K562 (cell line): Measurements from ENCODE around the gene HPD. TPM values are rescaled to one million over a fixed set of nuclear protein-coding genes. Genes with fewer than 3 reads are reported as not detected.

Experiments
- FOXM1 ChIP-seq, 2 experiments: fragments of 450-650 bp in 1 of 2; sonication (generic) in 1 of 2; formaldehyde crosslinking in 1 of 2; IDR thresholded peaks; 2 replicates each; pipeline versions ENCODE4 v1.6.1 to v1.9.0; 2017 to 2022; ENCODE audit warnings: low read depth in 2 of 2, mild to moderate bottlenecking in 2 of 2, missing genetic modification reagents in 1 of 2, moderate library complexity in 1 of 2
- JUN ChIP-seq, 2 experiments: sonication (generic) in 1 of 2; formaldehyde crosslinking in 1 of 2; IDR thresholded peaks; 2 replicates each; pipeline versions ENCODE4 v1.6.1 to v1.8.0; 2012 to 2022; ENCODE audit warnings: borderline replicate concordance in 2 of 2, mild to moderate bottlenecking in 2 of 2, improper control_type of control experiment in 1 of 2, low read depth in 1 of 2, low read length in 1 of 2, missing genetic modification reagents in 1 of 2
- NFIC ChIP-seq: fragments of 450-650 bp; IDR thresholded peaks from 2 replicates; pipeline ENCODE4 v1.6.1; 2017; ENCODE audit warnings: mild to moderate bottlenecking, inconsistent platforms
- SMARCB1 ChIP-seq: IDR thresholded peaks from 2 replicates; pipeline ENCODE4 v1.6.1; 2011; ENCODE audit warnings: improper control_type of control experiment, low read depth; ENCODE audit not compliant: insufficient read length
- SREBF2 ChIP-seq: sonication (generic); formaldehyde crosslinking; IDR thresholded peaks from 2 replicates; pipeline ENCODE4 v1.4.0; 2020; ENCODE audit warnings: mild to moderate bottlenecking, missing genetic modification reagents
- STAT6 ChIP-seq: sonication (generic); formaldehyde crosslinking; IDR thresholded peaks from 2 replicates; pipeline ENCODE4 v1.8.1; 2023; ENCODE audit warnings: mild to moderate bottlenecking, missing genetic modification reagents
- THAP12 ChIP-seq: fragments of 250-450 bp; sonication (Bioruptor Pico); IDR thresholded peaks from 2 replicates; pipeline ENCODE4 v1.9.0; 2021; ENCODE audit warnings: mild to moderate bottlenecking, inconsistent platforms
- ZBTB1 ChIP-seq: sonication (generic); formaldehyde crosslinking; IDR thresholded peaks from 2 replicates; pipeline ENCODE4 v1.8.1; 2023; ENCODE audit warnings: missing genetic modification reagents, low read depth, mild to moderate bottlenecking, borderline replicate concordance
- ZKSCAN1 ChIP-seq: fragments of 150-350 bp; IDR thresholded peaks from 2 replicates; pipeline ENCODE4 v1.6.1; 2016; ENCODE audit warnings: low read depth, low read length
- ZNF384 ChIP-seq: IDR thresholded peaks from 2 replicates; pipeline ENCODE4 v1.6.1; 2012; ENCODE audit warnings: low read depth, low read length, improper control_type of control experiment
- ZNF583 ChIP-seq: fragments of 250-450 bp; sonication (Bioruptor Pico); IDR thresholded peaks from 2 replicates; pipeline ENCODE4 v1.4.0; 2020
- ZNF609 ChIP-seq: sonication (generic); formaldehyde crosslinking; IDR thresholded peaks from 2 replicates; pipeline ENCODE4 v1.8.1; 2023; ENCODE audit warnings: missing genetic modification reagents, mild to moderate bottlenecking, borderline replicate concordance
- ZNF740 ChIP-seq, 3 experiments: fragments of 200-800 bp in 1 of 3; sonication (Bioruptor generic) in 1 of 3; sonication (generic) in 1 of 3; formaldehyde crosslinking in 1 of 3; IDR thresholded peaks; 2 replicates each; pipeline versions ENCODE4 v1.6.1 to v1.8.0; 2016 to 2022; ENCODE audit warnings: mild to moderate bottlenecking in 2 of 3, missing compliant biosample characterization in 2 of 3, missing genetic modification characterization in 2 of 3, missing genetic modification reagents in 1 of 3
- polyA plus RNA-seq, 8 experiments: library from polyadenylated mRNA; depleted of rRNA in 4 of 8; stranded (reverse) in 5 of 8; unstranded in 3 of 8; fragments of >200 nt; fragmentation: Nextera tagmentation in 2 of 8; fragmentation: Illumina TruSeq in 1 of 8; extraction: Ambion mirVana in 2 of 8; extraction: Trizol in 1 of 8; gene quantifications; 2 replicates each; pipeline versions ENCODE4 v1.2.1 to v1.2.3, GENCODE V29; 2011 to 2014; ENCODE audit warnings: inconsistent platforms in 1 of 8, missing spikeins in 1 of 8
- total RNA-seq, 7 experiments: library from RNA; depleted of rRNA in 6 of 7; stranded (reverse); fragments of >200 nt in 6 of 7; fragmentation: Illumina TruSeq in 2 of 7; extraction: Trizol in 2 of 7; gene quantifications; 2 replicates each; pipeline versions ENCODE4 v1.2.1 to v1.2.3, GENCODE V29; 2011 to 2021; ENCODE audit warnings: low replicate concordance in 1 of 7

HPD gene
- total and polyA plus RNA-seq, 9 of the 15 experiments (the other 6 are each of a cell fraction or from before 2014, with no cell fraction given): 0.06 to 0.29 (median 0.07) TPM; not detected in 4

GRCh38 chr12:121793838-121794533, 64.7 kb downstream of the HPD start (continued):
- TF ChIP-seq FOXM1 (IDR thresholded peaks at IDR 0.05; ENCODE audit: low read depth) (no peak), FOXM1 (CRISPR knock-in tag; IDR thresholded peaks at IDR 0.05; ENCODE audit: low read depth) (peak; percentile 96), THAP12 (peak; percentile 63; the same call in 1 of the 2 replicates), ZBTB1 (CRISPR knock-in tag) (0 out of 2 replicates have a peak, but pooled peaks have one; percentile 72), ZNF609 (CRISPR knock-in tag) (0 out of 2 replicates have a peak, but pooled peaks have one; percentile 8), JUN (IDR thresholded peaks at IDR 0.05; ENCODE audit: borderline replicate concordance, low read depth, low read length) (peak; percentile 58; the same call in 1 of the 2 replicates), JUN (CRISPR knock-in tag; IDR thresholded peaks at IDR 0.05; ENCODE audit: borderline replicate concordance) (peak; percentile 87; the same call in 1 of the 2 replicates), ZKSCAN1 (peak; percentile 74; the same call in 1 of the 2 replicates), ZNF384 (peak; percentile 46; the same call in 1 of the 2 replicates), ZNF583 (CRISPR knock-in tag) (0 out of 2 replicates have a peak, but pooled peaks have one; percentile 37), NFIC (peak; percentile 42), ZNF740 (CRISPR knock-in tag; IDR thresholded peaks at IDR 0.05) (peak; percentile 17; the same call in 1 of the 2 replicates), ZNF740 (tag; IDR thresholded peaks at IDR 0.05) (no peak), SREBF2 (CRISPR knock-in tag) (no peak), STAT6 (no peak), SMARCB1 (no peak)
